ENCODE measurements around the gene STRA6. TPM values are rescaled to one million over a fixed set of nuclear protein-coding genes. Genes with fewer than 3 reads are reported as not detected.

STRA6 gene
- total RNA-seq, 1 experiment from 2014 or later: 2.1 TPM

DNA sequence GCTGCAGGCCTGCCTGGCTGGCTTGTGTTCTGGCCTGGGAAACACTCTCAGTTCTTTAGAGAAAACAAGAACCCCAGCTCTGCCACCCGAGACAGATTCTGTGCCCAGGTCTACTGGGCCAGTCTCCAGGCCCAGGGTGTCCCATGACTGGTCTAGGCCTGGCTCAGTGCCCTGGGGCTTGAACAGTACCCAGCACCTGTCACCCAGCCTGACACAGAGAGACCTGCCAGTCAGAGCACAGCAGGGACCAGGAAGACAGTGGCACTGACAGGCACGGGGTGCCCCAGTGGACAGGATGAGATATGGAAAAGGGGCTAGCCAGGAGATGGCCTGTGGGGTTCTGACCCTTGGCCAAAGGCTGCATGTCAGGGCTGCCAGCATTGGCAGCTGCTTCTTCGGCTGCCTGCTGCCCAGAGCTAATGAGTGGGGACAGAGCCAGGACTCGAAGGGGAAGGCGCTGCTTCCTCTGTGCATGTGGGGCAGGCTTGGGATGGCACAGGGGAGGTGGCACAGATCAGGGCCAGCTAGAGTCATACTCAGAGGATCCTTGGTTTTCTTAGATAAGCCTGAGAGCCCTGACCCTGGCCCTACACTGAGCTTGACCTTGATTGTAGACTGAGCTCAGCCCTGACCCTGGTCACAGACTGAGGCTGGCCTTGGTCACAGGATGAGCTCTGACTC is 48.7 kb upstream of the STRA6 start:
- ChIA-PET POLR2A (no interaction called here), CTCF (no interaction called here)
- no peaks in the 10 kb centered on the region for H3K4me1 Mint-ChIP-seq (ENCODE audit: low read depth, unreplicated experiment)
- H3K27me3 Mint-ChIP-seq (ENCODE audit: insufficient read depth, unreplicated experiment): peaks cover 16% of the 10 kb centered on the region
- no peaks in the 10 kb centered on the region for H3K9me3 Mint-ChIP-seq (ENCODE audit: unreplicated experiment)
- Histone ChIP-seq H3K9me3 (no peaks in the 10 kb centered on the region), H3K27me3 (replicated peaks; ENCODE audit: control insufficient read depth, insufficient read depth, low read length) (no peaks in the 10 kb centered on the region), H3K4me3 (ENCODE audit: low read depth, low read length) (no peak overlapping the region), H3K36me3 (ENCODE audit: control insufficient read depth, insufficient read depth, low read length) (no peaks in the 10 kb centered on the region), H3K4me1 (no peaks in the 10 kb centered on the region)
- H3K27ac Mint-ChIP-seq (ENCODE audit: unreplicated experiment): no peak overlapping the region
- no peaks in the 10 kb centered on the region for H3K36me3 Mint-ChIP-seq (ENCODE audit: insufficient read depth, unreplicated experiment)
- no peak overlapping the region for H3K4me3 Mint-ChIP-seq (ENCODE audit: unreplicated experiment)
- no peak for DNase-seq
- TF ChIP-seq, protein P1, sequence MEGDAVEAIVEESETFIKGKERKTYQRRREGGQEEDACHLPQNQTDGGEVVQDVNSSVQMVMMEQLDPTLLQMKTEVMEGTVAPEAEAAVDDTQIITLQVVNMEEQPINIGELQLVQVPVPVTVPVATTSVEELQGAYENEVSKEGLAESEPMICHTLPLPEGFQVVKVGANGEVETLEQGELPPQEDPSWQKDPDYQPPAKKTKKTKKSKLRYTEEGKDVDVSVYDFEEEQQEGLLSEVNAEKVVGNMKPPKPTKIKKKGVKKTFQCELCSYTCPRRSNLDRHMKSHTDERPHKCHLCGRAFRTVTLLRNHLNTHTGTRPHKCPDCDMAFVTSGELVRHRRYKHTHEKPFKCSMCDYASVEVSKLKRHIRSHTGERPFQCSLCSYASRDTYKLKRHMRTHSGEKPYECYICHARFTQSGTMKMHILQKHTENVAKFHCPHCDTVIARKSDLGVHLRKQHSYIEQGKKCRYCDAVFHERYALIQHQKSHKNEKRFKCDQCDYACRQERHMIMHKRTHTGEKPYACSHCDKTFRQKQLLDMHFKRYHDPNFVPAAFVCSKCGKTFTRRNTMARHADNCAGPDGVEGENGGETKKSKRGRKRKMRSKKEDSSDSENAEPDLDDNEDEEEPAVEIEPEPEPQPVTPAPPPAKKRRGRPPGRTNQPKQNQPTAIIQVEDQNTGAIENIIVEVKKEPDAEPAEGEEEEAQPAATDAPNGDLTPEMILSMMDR (IDR thresholded peaks at IDR 0.05; ENCODE audit: insufficient read depth in 1 of 2, low read depth in 1 of 2, low read length in 1 of 2, severe bottlenecking in 1 of 2, unreplicated experiment in 1 of 2): no peak
- no TSS peak for BruUV-seq (replicated peaks)
- intact Hi-C loops (cut with micrococcal nuclease; ENCODE audit: unreplicated experiment): no loop called here

DNA sequence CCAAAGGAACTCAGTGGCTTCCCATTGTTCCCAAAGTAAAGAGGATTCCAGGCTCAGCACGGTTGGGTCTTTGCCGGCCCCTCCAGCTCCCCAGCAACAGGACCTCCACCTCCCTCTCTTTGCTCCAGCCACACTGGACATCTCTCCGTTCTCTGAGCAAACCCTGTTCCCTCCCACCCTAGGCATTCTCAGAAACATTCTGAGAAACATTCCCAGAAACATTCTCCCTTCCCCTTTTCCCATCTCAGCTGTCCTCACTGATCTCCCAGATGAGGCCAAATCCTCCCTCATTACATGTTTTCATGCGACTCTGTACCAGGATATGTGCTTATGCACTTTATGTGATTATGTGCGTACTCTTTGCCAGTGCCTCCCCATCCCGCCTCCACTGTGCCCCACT is 47.7 kb upstream of the STRA6 start:
- no peak for DNase-seq
- Mint-ChIP-seq H3K9me3 (ENCODE audit: unreplicated experiment) (no peaks in the 10 kb centered on the region), H3K4me3 (ENCODE audit: unreplicated experiment) (no peak overlapping the region), H3K4me1 (ENCODE audit: low read depth, unreplicated experiment) (no peaks in the 10 kb centered on the region), H3K27ac (ENCODE audit: unreplicated experiment) (no peak overlapping the region), H3K36me3 (ENCODE audit: insufficient read depth, unreplicated experiment) (no peaks in the 10 kb centered on the region), H3K27me3 (ENCODE audit: insufficient read depth, unreplicated experiment) (peaks cover 19% of the 10 kb centered on the region)
- no peaks in the 10 kb centered on the region for H3K4me1 ChIP-seq
- ChIA-PET POLR2A (no interaction called here), CTCF (no interaction called here)
- H3K27me3 ChIP-seq (replicated peaks; ENCODE audit: control insufficient read depth, insufficient read depth, low read length): no peaks in the 10 kb centered on the region
- TF ChIP-seq, protein P1 (IDR thresholded peaks at IDR 0.05; ENCODE audit: insufficient read depth in 1 of 2, low read depth in 1 of 2, low read length in 1 of 2, severe bottlenecking in 1 of 2, unreplicated experiment in 1 of 2): no peak
- intact Hi-C loops (cut with micrococcal nuclease; ENCODE audit: unreplicated experiment): no loop called here
- H3K9me3 ChIP-seq: no peaks in the 10 kb centered on the region
- no TSS peak for BruUV-seq (replicated peaks)
- no peak overlapping the region for H3K4me3 ChIP-seq (ENCODE audit: low read depth, low read length)
- no peaks in the 10 kb centered on the region for H3K36me3 ChIP-seq (ENCODE audit: control insufficient read depth, insufficient read depth, low read length)

DNA sequence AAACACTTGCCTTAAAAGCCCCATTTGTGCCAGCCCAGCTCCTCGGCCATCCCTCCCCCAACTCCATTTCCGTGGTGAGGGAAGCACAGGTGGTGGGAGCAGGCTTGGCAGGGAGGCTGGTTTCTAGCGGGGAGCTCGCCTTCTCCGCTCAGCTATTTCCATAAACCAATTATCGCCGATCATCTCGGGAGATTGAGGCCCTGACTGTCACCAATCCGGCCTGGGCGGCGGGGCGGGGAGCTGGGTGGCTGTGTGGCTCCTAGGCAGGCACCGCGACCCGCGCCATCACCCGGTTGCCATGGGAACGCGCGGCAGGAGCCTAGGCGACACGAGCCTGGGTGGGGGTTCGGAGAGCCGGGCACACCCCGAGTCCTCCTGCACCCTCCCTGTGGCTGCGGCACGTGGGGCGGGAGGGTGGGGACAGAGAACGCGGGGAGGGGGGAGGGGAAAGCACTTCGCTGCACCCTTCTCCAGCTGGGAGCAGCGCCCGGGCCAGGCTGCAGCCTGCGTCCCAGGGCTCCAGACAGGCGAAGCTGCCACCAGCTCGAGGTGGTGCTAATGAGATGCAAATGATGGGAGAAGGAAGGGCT is 42.9 kb upstream of the STRA6 start:
- no peaks in the 10 kb centered on the region for H3K4me1 Mint-ChIP-seq (ENCODE audit: low read depth, unreplicated experiment)
- H3K27me3 Mint-ChIP-seq (ENCODE audit: insufficient read depth, unreplicated experiment): peaks cover 27% of the 10 kb centered on the region
- intact Hi-C loops (cut with micrococcal nuclease; ENCODE audit: unreplicated experiment): no loop called here
- no TSS peak for BruUV-seq (replicated peaks)
- no peak overlapping the region for H3K4me3 Mint-ChIP-seq (ENCODE audit: unreplicated experiment)
- no peak overlapping the region for H3K27ac Mint-ChIP-seq (ENCODE audit: unreplicated experiment)
- Histone ChIP-seq H3K36me3 (ENCODE audit: control insufficient read depth, insufficient read depth, low read length) (no peaks in the 10 kb centered on the region), H3K27me3 (replicated peaks; ENCODE audit: control insufficient read depth, insufficient read depth, low read length) (no peaks in the 10 kb centered on the region), H3K4me3 (ENCODE audit: low read depth, low read length) (no peak overlapping the region), H3K4me1 (no peaks in the 10 kb centered on the region), H3K9me3 (no peaks in the 10 kb centered on the region)
- DNase-seq: no peak
- CTCF ChIA-PET: no interaction called here
- H3K36me3 Mint-ChIP-seq (ENCODE audit: insufficient read depth, unreplicated experiment): no peaks in the 10 kb centered on the region
- H3K9me3 Mint-ChIP-seq (ENCODE audit: unreplicated experiment): no peaks in the 10 kb centered on the region
- TF ChIP-seq, protein P1 (IDR thresholded peaks at IDR 0.05; ENCODE audit: insufficient read depth in 1 of 2, low read depth in 1 of 2, low read length in 1 of 2, severe bottlenecking in 1 of 2, unreplicated experiment in 1 of 2): no peak
- POLR2A ChIA-PET: no interaction called here
